Fibroblast of skin of right biceps (primary cell): ENCODE measurements around the gene SOCS7.

Source experiments
- DNase-seq: peaks from one replicate; pipeline ENCODE4 v3.0.0-alpha.2; 2013

Gene SOCS7

GRCh38 chr17:38442548-38442947 is 90.9 kb downstream of the SOCS7 start:
- peak; percentile 29 for DNase-seq

GRCh38 chr17:38443356-38444031 is 91.8 kb downstream of the SOCS7 start:
- DNase-seq: no peak

GRCh38 chr17:38444151-38444550 is 92.5 kb downstream of the SOCS7 start:
- peak; percentile 70 for DNase-seq

GRCh38 chr17:38447502-38448085 is 96.0 kb downstream of the SOCS7 start:
- no peak for DNase-seq

- DNase-seq: peak; percentile 54
Observed at GRCh38 chr17:38448208-38448771, 96.6 kb downstream of the SOCS7 start.

GRCh38 chr17:38449364-38449763 is 97.7 kb downstream of the SOCS7 start:
- peak; percentile 50 for DNase-seq

- DNase-seq: no peak
Observed at GRCh38 chr17:38450557-38451029, 98.9 kb downstream of the SOCS7 start.

GRCh38 chr17:38451030-38451839 is 99.6 kb downstream of the SOCS7 start:
- peak; percentile 95 for DNase-seq

GRCh38 chr17:38451840-38452529 is 100.3 kb downstream of the SOCS7 start:
- peak; percentile 99 for DNase-seq

- no peak for DNase-seq
Observed at GRCh38 chr17:38452719-38453118, 101.1 kb downstream of the SOCS7 start.

- peak; percentile 81 for DNase-seq
Observed at GRCh38 chr17:38453951-38454421, 102.3 kb downstream of the SOCS7 start.

GRCh38 chr17:38454532-38454931 is 102.9 kb downstream of the SOCS7 start:
- DNase-seq: peak; percentile 77
